Fibroblast of peridontal ligament (primary cell): ENCODE results near the gene MS4A6E.

Experiments
- DNase-seq: peaks from one replicate; pipeline ENCODE4 v3.0.0-alpha.2; 2010; ENCODE audit errors: extremely low read depth

Gene MS4A6E

DNA sequence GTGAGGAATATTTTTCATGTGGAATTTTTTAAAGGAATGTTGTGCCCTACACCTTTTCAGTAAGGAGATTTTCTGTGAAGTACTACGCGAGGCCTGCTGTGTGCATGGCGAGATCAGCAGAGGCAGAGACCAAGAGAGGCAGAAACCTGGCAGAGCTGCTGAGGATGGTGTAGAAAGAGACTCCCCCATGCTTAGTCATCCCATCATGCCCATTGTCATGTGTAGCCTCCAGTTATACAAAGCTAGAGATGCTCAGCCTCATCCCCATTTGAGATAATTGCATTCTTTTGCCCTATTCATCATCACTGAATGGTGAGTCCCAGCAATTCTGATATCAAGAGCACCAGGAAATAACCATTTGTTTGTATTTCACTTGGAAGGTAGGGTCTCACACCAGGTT, 48.3 kb downstream of the MS4A6E start:
- DNase-seq: no peak

DNA sequence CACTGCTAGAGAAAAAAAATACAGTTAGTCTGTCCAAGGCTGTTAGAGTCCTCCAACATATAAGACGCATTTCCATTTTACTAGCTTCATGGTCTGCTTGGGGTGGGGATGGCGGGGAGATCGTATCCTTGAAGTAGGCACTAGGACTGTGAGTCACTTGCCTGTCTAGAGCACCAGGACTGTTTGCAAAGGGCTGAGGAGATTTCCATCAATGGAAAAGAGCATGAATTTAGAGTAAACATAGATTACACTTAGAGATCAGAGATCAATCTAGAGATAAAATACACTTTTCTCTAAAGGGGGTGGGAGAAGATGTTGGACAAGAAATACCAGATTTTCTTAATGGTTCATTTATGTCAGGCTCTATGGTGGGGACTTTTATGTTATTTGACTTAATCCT, 49.5 kb downstream of the MS4A6E start:
- no peak for DNase-seq

DNA sequence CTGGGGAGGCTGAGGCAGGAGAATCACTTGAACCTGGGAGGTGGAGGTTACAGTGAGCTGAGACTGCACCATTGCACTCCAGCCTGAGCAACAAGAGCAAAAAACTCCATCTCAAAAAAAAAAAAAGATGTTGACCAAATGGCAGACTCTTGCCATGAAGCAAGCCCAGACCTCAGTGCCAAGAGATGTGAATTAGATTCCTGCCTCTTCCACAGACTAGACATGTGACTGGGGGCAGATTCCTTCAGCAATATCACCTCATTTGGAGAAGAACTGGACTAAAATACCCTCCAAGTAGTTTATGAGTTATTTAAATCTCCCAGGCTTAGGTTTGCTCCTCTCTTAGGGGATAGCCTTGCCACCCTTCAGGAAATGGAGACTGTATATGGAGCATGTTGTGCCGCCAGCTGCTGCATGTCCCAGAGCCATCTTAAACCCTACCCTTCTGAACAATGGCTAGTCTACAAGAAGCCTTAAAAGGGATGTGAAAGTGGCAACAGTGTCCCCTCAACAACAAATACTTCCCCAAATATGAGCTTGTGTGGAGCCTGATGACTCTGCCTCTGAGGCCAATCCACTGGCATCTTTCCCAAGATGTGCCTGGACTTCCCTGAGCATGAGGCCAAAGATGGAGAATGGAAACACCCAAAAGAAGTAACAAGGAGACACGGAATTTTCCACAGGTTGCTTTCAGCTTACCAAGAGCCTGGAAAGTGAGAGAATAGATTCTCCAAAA, 50.5 kb downstream of the MS4A6E start:
- no peak for DNase-seq

DNA sequence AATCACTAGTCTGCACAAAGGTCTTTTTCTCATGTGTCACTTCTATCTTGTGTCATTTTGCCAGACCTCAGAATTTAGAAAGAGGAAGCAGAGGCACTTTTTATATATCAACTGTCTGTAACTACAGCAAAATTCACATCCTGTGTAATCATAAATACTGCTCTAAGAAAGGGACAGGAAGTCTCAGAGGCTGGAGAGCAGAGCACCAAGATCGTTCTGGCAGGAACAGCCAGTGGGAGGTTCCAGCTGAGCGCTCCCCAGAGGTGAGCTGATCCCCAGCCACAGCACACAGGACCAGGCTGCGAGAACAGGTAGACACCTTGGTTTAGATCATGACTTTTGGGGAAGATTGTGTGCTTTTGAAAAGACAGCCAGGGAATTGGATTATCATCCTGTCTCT, 51.3 kb downstream of the MS4A6E start, which contains the start of gene MS4A7:
Gene MS4A7 (plus strand): TSS at position 179 of the 400 bp plus-strand sequence. CDS start 4,610 bp downstream, outside the sequence.
- DNase-seq: no peak

DNA sequence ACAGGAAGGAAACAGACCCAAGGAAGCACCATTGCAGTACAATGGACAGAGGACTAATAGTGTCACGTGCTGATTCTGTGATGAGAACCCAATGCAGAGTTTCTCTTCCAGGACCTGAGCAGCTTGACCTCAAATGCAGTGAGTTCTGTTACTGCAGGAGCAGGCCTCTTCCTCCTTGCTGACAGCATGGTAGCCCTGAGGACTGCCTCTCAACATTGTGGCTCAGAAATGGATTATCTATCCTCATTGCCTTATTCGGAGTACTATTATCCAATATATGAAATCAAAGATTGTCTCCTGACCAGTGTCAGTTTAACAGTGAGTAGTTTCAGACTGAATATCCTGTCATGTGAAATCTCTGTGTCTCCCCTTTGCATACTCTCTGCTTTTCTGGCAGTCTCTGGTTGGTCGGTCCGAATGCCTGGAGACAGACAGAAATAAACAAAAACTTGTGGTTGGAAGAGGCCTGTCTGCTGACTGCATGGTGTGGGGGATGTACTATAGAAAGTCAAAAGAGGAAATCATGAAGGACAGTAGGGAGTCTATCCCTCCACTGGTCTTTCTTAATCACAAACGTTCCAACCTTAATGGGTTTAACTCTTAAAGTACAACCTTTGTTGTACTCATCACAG, 62.3 kb downstream of the MS4A6E start:
- no peak for DNase-seq

DNA sequence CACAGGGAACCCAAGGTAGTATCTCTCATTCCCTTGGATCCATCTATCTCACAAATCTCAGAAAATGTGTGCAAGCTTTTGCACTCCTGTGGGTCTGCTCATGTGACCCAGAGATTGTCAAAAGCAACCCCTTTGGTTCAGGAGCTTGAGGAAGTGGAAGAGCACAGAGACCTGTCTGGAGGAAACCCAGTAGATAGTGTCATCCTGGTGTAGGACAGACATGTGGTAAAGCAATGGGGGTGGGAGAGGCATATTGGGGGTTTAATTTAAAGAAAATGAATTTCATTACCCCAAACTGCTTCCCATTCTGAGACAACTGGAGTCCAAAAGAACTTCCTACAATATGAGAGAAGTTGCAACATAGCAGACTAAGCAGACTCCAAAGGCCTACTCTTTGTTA, 63.4 kb downstream of the MS4A6E start:
- no peak for DNase-seq
